ENCODE results near the gene ABLIM3. TPM values are rescaled to one million over a fixed set of nuclear protein-coding genes. Genes with fewer than 3 reads are reported as not detected.

ABLIM3 gene
- total RNA-seq, 1 experiment from 2014 or later: 12.9 TPM

DNA sequence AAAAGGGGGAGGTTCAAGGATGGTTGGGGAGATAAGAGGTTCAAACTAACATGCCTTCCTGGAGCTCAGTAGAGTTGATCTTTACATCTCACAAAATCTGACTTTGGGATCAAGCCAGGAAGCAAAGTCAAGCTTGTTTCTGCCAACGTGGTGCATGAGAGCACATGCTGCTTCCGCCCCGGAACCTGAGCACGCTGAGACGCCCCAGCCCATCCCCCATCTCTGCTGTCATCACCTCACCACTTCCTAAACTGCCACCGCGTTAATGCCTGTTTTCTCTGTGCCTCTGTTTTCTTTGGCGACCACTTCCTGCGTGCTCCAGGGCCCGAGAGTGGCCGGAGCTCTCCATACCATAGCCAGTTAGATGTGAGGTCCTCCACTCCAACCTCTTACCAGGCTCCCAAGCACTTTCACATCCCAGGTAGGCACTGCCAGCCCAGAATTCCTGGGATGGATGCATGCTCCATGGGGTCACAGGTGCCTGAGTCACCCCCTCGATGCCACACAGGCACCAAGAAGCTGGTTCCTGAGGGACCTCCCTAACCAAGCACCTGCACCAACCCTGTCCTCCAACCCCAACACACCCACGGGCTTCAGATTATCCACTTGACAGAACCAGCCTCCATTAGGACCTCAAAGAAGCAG is 99.2 kb downstream of the ABLIM3 start:
- in situ Hi-C loops (cut with HindIII; ENCODE audit: low pct_unique_long_range_greater_than_20kb, low sequenced_read_pairs): no loop called here
- ChIA-PET POLR2A (no interaction called here), CTCF (no interaction called here)

DNA sequence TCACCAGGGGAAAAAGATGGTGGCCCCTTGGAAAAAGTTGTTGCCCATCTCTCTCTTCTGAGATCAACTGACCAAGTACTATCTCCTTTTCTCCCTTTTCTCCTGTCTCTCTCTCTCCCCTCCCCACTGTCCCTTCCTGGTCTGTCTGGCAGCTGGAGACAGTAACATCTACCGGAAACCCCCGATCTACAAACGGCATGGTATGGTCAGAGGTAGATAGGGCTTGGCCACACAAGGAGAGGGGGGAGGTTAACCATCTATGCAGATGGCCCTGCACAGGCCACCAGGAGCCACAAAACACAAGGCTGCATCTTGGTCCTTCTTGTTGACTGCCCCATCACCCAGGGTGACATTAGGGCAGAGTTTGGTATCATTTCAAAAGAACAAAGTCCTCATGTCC is 101.0 kb downstream of the ABLIM3 start:
- Histone ChIP-seq H3K36me3 (ENCODE audit: control insufficient read depth, insufficient read depth, low read length) (no peaks in the 10 kb centered on the region), H3K27me3 (ENCODE audit: control insufficient read depth, insufficient read depth, low read length) (no peaks in the 10 kb centered on the region), H3K27ac (ENCODE audit: low read length) (no peak overlapping the region), H3K4me3 (ENCODE audit: low read depth in 2 of 2, low read length in 2 of 2) (no peak overlapping the region), H3K9me3 (ENCODE audit: control insufficient read depth, insufficient read depth, low read depth, low read length) (no peaks in the 10 kb centered on the region), H3K4me1 (ENCODE audit: control insufficient read depth, insufficient read depth, low read length) (no peaks in the 10 kb centered on the region)
- BruUV-seq (replicated peaks): no TSS peak
- no peak for DNase-seq (ENCODE audit: low read depth, low spot score)
- in situ Hi-C loops (cut with HindIII; ENCODE audit: low pct_unique_long_range_greater_than_20kb, low sequenced_read_pairs): no loop called here
- CTCF ChIA-PET: no interaction called here
- POLR2A ChIA-PET: no interaction called here
- TF ChIP-seq TCF7L2 (IDR thresholded peaks at IDR 0.05; ENCODE audit: low read depth, low read length) (no peak), POLR2AphosphoS5 (IDR thresholded peaks at IDR 0.05; ENCODE audit: low read depth, low read length) (no peak), SIN3A (IDR thresholded peaks at IDR 0.05; ENCODE audit: borderline replicate concordance, insufficient read depth, low read depth, low read length) (no peak)
- TF ChIP-seq, protein P1, sequence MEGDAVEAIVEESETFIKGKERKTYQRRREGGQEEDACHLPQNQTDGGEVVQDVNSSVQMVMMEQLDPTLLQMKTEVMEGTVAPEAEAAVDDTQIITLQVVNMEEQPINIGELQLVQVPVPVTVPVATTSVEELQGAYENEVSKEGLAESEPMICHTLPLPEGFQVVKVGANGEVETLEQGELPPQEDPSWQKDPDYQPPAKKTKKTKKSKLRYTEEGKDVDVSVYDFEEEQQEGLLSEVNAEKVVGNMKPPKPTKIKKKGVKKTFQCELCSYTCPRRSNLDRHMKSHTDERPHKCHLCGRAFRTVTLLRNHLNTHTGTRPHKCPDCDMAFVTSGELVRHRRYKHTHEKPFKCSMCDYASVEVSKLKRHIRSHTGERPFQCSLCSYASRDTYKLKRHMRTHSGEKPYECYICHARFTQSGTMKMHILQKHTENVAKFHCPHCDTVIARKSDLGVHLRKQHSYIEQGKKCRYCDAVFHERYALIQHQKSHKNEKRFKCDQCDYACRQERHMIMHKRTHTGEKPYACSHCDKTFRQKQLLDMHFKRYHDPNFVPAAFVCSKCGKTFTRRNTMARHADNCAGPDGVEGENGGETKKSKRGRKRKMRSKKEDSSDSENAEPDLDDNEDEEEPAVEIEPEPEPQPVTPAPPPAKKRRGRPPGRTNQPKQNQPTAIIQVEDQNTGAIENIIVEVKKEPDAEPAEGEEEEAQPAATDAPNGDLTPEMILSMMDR (IDR thresholded peaks at IDR 0.05): no peak
- TF ChIP-seq, protein P2, sequence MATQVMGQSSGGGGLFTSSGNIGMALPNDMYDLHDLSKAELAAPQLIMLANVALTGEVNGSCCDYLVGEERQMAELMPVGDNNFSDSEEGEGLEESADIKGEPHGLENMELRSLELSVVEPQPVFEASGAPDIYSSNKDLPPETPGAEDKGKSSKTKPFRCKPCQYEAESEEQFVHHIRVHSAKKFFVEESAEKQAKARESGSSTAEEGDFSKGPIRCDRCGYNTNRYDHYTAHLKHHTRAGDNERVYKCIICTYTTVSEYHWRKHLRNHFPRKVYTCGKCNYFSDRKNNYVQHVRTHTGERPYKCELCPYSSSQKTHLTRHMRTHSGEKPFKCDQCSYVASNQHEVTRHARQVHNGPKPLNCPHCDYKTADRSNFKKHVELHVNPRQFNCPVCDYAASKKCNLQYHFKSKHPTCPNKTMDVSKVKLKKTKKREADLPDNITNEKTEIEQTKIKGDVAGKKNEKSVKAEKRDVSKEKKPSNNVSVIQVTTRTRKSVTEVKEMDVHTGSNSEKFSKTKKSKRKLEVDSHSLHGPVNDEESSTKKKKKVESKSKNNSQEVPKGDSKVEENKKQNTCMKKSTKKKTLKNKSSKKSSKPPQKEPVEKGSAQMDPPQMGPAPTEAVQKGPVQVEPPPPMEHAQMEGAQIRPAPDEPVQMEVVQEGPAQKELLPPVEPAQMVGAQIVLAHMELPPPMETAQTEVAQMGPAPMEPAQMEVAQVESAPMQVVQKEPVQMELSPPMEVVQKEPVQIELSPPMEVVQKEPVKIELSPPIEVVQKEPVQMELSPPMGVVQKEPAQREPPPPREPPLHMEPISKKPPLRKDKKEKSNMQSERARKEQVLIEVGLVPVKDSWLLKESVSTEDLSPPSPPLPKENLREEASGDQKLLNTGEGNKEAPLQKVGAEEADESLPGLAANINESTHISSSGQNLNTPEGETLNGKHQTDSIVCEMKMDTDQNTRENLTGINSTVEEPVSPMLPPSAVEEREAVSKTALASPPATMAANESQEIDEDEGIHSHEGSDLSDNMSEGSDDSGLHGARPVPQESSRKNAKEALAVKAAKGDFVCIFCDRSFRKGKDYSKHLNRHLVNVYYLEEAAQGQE (IDR thresholded peaks at IDR 0.05; ENCODE audit: insufficient read depth in 1 of 2, low read depth in 2 of 2, low read length in 1 of 2): no peak
- intact Hi-C loops (cut with micrococcal nuclease; ENCODE audit: unreplicated experiment): no loop called here
- no peak for ATAC-seq

More for the DNA sequence above, 99.2 kb downstream of the ABLIM3 start:
- no peak for ATAC-seq
- Histone ChIP-seq H3K27ac (ENCODE audit: low read length) (no peak overlapping the region), H3K4me1 (ENCODE audit: control insufficient read depth, insufficient read depth, low read length) (no peaks in the 10 kb centered on the region), H3K36me3 (ENCODE audit: control insufficient read depth, insufficient read depth, low read length) (no peaks in the 10 kb centered on the region), H3K4me3 (ENCODE audit: low read depth in 2 of 2, low read length in 2 of 2) (no peak overlapping the region), H3K27me3 (ENCODE audit: control insufficient read depth, insufficient read depth, low read length) (no peaks in the 10 kb centered on the region), H3K9me3 (ENCODE audit: control insufficient read depth, insufficient read depth, low read depth, low read length) (no peaks in the 10 kb centered on the region)
- intact Hi-C loops (cut with micrococcal nuclease; ENCODE audit: unreplicated experiment): no loop called here
- DNase-seq (ENCODE audit: low read depth, low spot score): no peak
- TF ChIP-seq POLR2AphosphoS5 (IDR thresholded peaks at IDR 0.05; ENCODE audit: low read depth, low read length) (no peak), SIN3A (IDR thresholded peaks at IDR 0.05; ENCODE audit: borderline replicate concordance, insufficient read depth, low read depth, low read length) (no peak), TCF7L2 (IDR thresholded peaks at IDR 0.05; ENCODE audit: low read depth, low read length) (no peak)
- TF ChIP-seq, protein P1 (IDR thresholded peaks at IDR 0.05): no peak
- TF ChIP-seq, protein P2 (IDR thresholded peaks at IDR 0.05; ENCODE audit: insufficient read depth in 1 of 2, low read depth in 2 of 2, low read length in 1 of 2): no peak
- BruUV-seq (replicated peaks): no TSS peak

All from Panc1 (cell line).